ENCODE results near the gene LAYN.

Gene LAYN

GRCh38 chr11:111541254-111542061 lies 938 bp downstream of the LAYN start:
- Mint-ChIP-seq H3K4me3 (peak overlapping the region; percentile 86), H3K27me3 (ENCODE audit: low read depth, poor library complexity) (peaks cover 84% of the 10 kb centered on the region), H3K9me3 (peaks cover 4% of the 10 kb centered on the region), H3K36me3 (ENCODE audit: low read depth) (no peaks in the 10 kb centered on the region), H3K27ac (no peak overlapping the region), H3K4me1 (peaks cover 26% of the 10 kb centered on the region)
- TF ChIP-seq, protein P1, sequence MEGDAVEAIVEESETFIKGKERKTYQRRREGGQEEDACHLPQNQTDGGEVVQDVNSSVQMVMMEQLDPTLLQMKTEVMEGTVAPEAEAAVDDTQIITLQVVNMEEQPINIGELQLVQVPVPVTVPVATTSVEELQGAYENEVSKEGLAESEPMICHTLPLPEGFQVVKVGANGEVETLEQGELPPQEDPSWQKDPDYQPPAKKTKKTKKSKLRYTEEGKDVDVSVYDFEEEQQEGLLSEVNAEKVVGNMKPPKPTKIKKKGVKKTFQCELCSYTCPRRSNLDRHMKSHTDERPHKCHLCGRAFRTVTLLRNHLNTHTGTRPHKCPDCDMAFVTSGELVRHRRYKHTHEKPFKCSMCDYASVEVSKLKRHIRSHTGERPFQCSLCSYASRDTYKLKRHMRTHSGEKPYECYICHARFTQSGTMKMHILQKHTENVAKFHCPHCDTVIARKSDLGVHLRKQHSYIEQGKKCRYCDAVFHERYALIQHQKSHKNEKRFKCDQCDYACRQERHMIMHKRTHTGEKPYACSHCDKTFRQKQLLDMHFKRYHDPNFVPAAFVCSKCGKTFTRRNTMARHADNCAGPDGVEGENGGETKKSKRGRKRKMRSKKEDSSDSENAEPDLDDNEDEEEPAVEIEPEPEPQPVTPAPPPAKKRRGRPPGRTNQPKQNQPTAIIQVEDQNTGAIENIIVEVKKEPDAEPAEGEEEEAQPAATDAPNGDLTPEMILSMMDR (IDR thresholded peaks at IDR 0.05), result no peak
- DNase-seq, result peak; percentile 54

- H3K27ac Mint-ChIP-seq, result no peak overlapping the region
- TF ChIP-seq, protein P1 (IDR thresholded peaks at IDR 0.05), result no peak
- H3K9me3 Mint-ChIP-seq, result peaks cover 2% of the 10 kb centered on the region
- H3K4me1 Mint-ChIP-seq, result peaks cover 26% of the 10 kb centered on the region
- no peak for DNase-seq
- H3K27me3 Mint-ChIP-seq (ENCODE audit: low read depth, poor library complexity), result peaks cover 73% of the 10 kb centered on the region
- H3K36me3 Mint-ChIP-seq (ENCODE audit: low read depth), result no peaks in the 10 kb centered on the region
- peak overlapping the region; percentile 28 for H3K4me3 Mint-ChIP-seq
These were observed 2.2 kb downstream of the LAYN start for GRCh38 chr11:111542606-111543275.

DNA sequence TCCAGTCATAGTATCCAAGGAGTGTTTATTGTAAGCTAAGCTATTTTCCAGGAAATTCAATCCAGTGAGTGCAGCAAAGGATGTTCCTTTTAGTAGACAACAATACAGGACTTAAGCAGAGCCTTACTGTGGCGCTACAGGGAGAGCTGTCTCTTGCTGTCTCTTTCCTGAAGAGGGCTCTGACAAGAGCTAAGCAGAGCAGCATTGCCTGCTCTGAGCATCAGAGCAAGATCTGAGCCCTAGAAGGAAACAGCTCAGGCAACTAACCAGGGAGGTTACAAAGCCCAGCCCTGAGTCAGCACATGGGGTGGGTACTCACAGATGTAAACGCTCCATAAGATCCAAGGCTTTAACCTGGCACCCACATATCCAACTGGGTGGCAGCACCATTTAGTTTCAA lies 8.0 kb downstream of the LAYN start:
- Mint-ChIP-seq H3K27me3 (ENCODE audit: low read depth, poor library complexity) (peaks cover 16% of the 10 kb centered on the region), H3K4me1 (peaks cover 24% of the 10 kb centered on the region), H3K27ac (no peak overlapping the region), H3K9me3 (no peaks in the 10 kb centered on the region), H3K36me3 (ENCODE audit: low read depth) (no peaks in the 10 kb centered on the region), H3K4me3 (no peak overlapping the region)
- DNase-seq, result no peak
- TF ChIP-seq, protein P1 (IDR thresholded peaks at IDR 0.05), result no peak

- H3K36me3 Mint-ChIP-seq (ENCODE audit: low read depth), result no peaks in the 10 kb centered on the region
- no peak overlapping the region for H3K27ac Mint-ChIP-seq
- DNase-seq, result no peak
- H3K4me3 Mint-ChIP-seq, result no peak overlapping the region
- TF ChIP-seq, protein P1 (IDR thresholded peaks at IDR 0.05), result no peak
- H3K27me3 Mint-ChIP-seq (ENCODE audit: low read depth, poor library complexity), result peaks cover 11% of the 10 kb centered on the region
- peaks cover 24% of the 10 kb centered on the region for H3K4me1 Mint-ChIP-seq
- no peaks in the 10 kb centered on the region for H3K9me3 Mint-ChIP-seq
These were observed 8.8 kb downstream of the LAYN start for GRCh38 chr11:111549196-111549868.

GRCh38 chr11:111549869-111550203 lies 9.3 kb downstream of the LAYN start:
- H3K9me3 Mint-ChIP-seq, result no peaks in the 10 kb centered on the region
- peaks cover 24% of the 10 kb centered on the region for H3K4me1 Mint-ChIP-seq
- H3K27me3 Mint-ChIP-seq (ENCODE audit: low read depth, poor library complexity), result peaks cover 7% of the 10 kb centered on the region
- no peaks in the 10 kb centered on the region for H3K36me3 Mint-ChIP-seq (ENCODE audit: low read depth)
- no peak overlapping the region for H3K4me3 Mint-ChIP-seq
- no peak overlapping the region for H3K27ac Mint-ChIP-seq
- no peak for DNase-seq
- TF ChIP-seq, protein P1 (IDR thresholded peaks at IDR 0.05), result no peak

Measured in nephron progenitor cell (in vitro differentiated cells).